Small intestine (tissue), 7 donors: Measurements from ENCODE around the gene VAC14. TPM values are rescaled to one million over a fixed set of nuclear protein-coding genes. Genes with fewer than 3 reads are reported as not detected.

Source experiments
- DNase-seq, 2 donors: peaks; one replicate each; pipeline versions ENCODE4 v3.0.0 to v3.0.0-alpha.2; 2013
- FAIRE-seq: peaks from 2 replicates; lab custom pipeline; 2012; peaks lifted over from hg19 to GRCh38; lab: Jason Lieb, UNC
- H3K27ac ChIP-seq, 3 donors: one replicate each; pipeline ENCODE4 v1.5.1; 2013; ENCODE audit warnings: low read length in 2 of 3, mild to moderate bottlenecking in 2 of 3, control low read depth in 1 of 3, inconsistent platforms in 1 of 3, low read depth in 1 of 3, moderate library complexity in 1 of 3
- H3K27me3 ChIP-seq, 3 donors: one replicate each; pipeline ENCODE4 v1.6.1; 2013; ENCODE audit warnings: low read length in 3 of 3, inconsistent platforms in 1 of 3; ENCODE audit not compliant: control insufficient read depth in 3 of 3, insufficient read depth in 3 of 3
- H3K36me3 ChIP-seq, 3 donors: one replicate each; pipeline ENCODE4 v1.6.1; 2013; ENCODE audit warnings: low read length in 3 of 3, inconsistent platforms in 1 of 3, low read depth in 1 of 3, mild to moderate bottlenecking in 1 of 3, moderate library complexity in 1 of 3; ENCODE audit not compliant: control insufficient read depth in 3 of 3, insufficient read depth in 2 of 3
- H3K4me1 ChIP-seq, 3 donors: one replicate each; pipeline ENCODE4 v1.6.1; 2013; ENCODE audit warnings: low read length in 2 of 3, inconsistent platforms in 1 of 3, low read depth in 1 of 3, mild to moderate bottlenecking in 1 of 3, moderate library complexity in 1 of 3; ENCODE audit not compliant: control insufficient read depth in 3 of 3, insufficient read depth in 2 of 3
- H3K4me3 ChIP-seq, 3 donors: one replicate each; pipeline ENCODE4 v1.5.1; 2013; ENCODE audit warnings: low read length in 3 of 3, control low read depth in 1 of 3, inconsistent platforms in 1 of 3, low read depth in 1 of 3, mild to moderate bottlenecking in 1 of 3, moderate library complexity in 1 of 3
- H3K9me3 ChIP-seq, 2 donors: one replicate each; pipeline ENCODE4 v1.6.1; 2013; ENCODE audit warnings: low read depth in 1 of 2, low read length in 1 of 2; ENCODE audit not compliant: control insufficient read depth in 2 of 2, insufficient read depth in 1 of 2
- WGBS, 3 donors: extraction: QIAGEN DNeasy Blood & Tissue Kit; methylation state at CpG; one replicate each; pipeline ENCODE4 v1.1.7; 2013; 5-methylcytosine and 5-hydroxymethylcytosine counted together
- polyA plus RNA-seq, 4 donors: library from polyadenylated mRNA; stranded (reverse) in 3 of 4; unstranded in 1 of 4; fragments of 200-250 nt in 3 of 4; fragments of 120-200 nt in 1 of 4; gene quantifications; one replicate each; pipeline versions ENCODE4 v1.2.1 to v1.2.3, GENCODE V29; 2013
- donor health status: healthy with polysubstance abuse.
- donor health status: control.
- donor health status: control.
- donor health status: Bipolar disorder and iron deficiency.
- donor health status: healthy.

The VAC14 gene
- polyA plus RNA-seq, 4 donors = 26.6 to 38.7 (median 32.0) TPM

DNA sequence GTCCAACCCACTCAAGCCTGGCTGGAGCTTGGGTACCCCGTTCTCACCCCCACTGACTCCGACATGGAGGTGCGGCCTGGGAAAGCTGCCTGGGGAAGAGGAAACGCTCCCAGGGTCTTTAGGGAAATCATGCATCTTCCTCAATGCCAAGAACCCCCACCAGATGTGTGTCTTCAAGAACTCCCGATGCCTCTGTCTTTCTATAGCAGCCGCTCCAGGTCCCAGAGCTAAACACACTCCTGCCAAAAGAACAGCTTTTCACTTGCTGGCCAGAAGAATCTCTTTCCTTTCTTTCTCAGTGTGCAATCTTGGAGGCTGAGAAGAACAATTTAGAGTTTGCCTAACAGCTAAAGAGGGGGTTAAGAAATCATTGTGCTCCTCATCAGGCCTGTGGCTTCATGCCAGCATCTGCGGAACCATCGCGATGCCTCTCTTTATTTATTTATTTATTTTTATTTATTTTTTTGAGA lies 74.0 kb downstream of the VAC14 start:
- H3K27ac ChIP-seq = peak overlapping the region in 2 of 3 donors; percentile 77 to 87
- H3K4me3 ChIP-seq = no peak overlapping the region
- FAIRE-seq (no peak), DNase-seq (no peak)
- peaks cover 6 to 77% (median 17%) of the 10 kb centered on the region in 3 donors for H3K36me3 ChIP-seq
- H3K4me1 ChIP-seq = peaks cover 0 to 21% (median 0%) of the 10 kb centered on the region in 3 donors
- no peaks in the 10 kb centered on the region for H3K9me3 ChIP-seq
- WGBS, 3 donors = 66 to 95% (median 91%) methylated on average over 9 of the region's 9 CpGs
- no peaks in the 10 kb centered on the region for H3K27me3 ChIP-seq

- peak overlapping the region in 2 of 3 donors; percentile 77 to 87 for H3K27ac ChIP-seq
- no peaks in the 10 kb centered on the region for H3K9me3 ChIP-seq
- H3K27me3 ChIP-seq = no peaks in the 10 kb centered on the region
- no peak for FAIRE-seq
- H3K4me3 ChIP-seq = no peak overlapping the region
- no peak for DNase-seq
- H3K4me1 ChIP-seq = peaks cover 0 to 21% (median 0%) of the 10 kb centered on the region in 3 donors
- 73 to 90% (median 88%) methylated on average over 31 of the region's 31 CpGs for WGBS, 3 donors
- H3K36me3 ChIP-seq = peaks cover 10 to 82% (median 18%) of the 10 kb centered on the region in 3 donors
These were observed 74.8 kb downstream of the VAC14 start for GRCh38 chr16:70725912-70726828.

DNA sequence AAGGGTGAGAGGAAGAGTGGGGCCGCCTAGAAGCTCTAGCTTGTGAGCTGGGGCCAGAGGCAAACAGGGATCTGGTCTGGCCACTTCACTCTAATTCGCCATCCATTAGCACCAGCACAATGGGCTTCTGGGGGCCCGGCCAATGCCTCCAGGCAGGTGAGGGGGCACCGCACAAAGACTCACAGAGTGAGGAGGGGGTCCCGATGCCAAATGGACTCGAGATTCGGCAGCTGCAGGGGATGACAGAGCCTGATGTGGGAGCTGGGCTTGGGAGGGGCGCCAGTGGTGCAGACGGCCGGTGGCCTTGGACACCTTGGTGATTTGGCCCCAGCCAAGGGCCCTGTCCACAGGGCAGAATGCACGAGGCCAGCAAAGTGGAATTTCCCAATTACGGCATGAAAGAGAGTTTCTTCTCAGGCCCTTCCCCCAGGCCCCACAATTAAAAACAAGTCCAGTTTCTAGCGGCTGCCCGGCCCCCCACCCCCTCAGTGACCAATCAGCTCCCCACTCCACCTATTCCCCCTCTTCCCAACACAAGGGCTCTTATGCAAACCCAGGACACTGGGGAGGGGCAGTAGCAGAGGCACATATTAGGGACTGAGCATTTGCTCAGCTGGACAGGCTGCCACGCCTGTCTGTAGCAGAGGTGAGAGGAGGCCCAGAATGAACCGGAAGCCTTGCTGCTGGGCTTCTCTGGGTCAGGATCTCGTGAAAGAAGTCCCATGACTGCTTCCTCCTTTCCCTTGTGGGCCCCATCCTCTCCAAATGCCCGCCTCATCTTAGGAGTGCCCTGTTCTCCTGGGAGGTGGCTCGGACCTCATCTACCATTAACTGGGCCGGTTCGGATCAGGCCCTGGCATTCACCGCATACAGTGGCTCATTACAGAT lies 75.7 kb downstream of the VAC14 start:
- H3K27me3 ChIP-seq = no peaks in the 10 kb centered on the region
- H3K4me3 ChIP-seq = no peak overlapping the region
- H3K4me1 ChIP-seq = peaks cover 0 to 21% (median 0%) of the 10 kb centered on the region in 3 donors
- no peak for DNase-seq
- 70 to 92% (median 86%) methylated on average over 22 of the region's 22 CpGs for WGBS, 3 donors
- H3K36me3 ChIP-seq = peaks cover 12 to 83% (median 14%) of the 10 kb centered on the region in 3 donors
- peak overlapping the region in 2 of 3 donors; percentile 77 to 87 for H3K27ac ChIP-seq
- H3K9me3 ChIP-seq = peaks cover 0 to 2% of the 10 kb centered on the region in 2 donors
- no peak for FAIRE-seq

GRCh38 chr16:70724146-70725023 lies 76.6 kb downstream of the VAC14 start:
- Histone ChIP-seq H3K36me3 (peaks cover 9 to 81% (median 9%) of the 10 kb centered on the region in 3 donors), H3K27me3 (no peaks in the 10 kb centered on the region), H3K4me1 (peaks cover 0 to 21% (median 0%) of the 10 kb centered on the region in 3 donors), H3K9me3 (peaks cover 0 to 2% of the 10 kb centered on the region in 2 donors), H3K4me3 (no peak overlapping the region), H3K27ac (peak overlapping the region in 2 of 3 donors; percentile 75 to 77)
- no peak for FAIRE-seq
- no peak for DNase-seq
- WGBS, 3 donors = 88 to 96% (median 89%) methylated on average over 15 of the region's 15 CpGs

GRCh38 chr16:70723740-70724145 lies 77.2 kb downstream of the VAC14 start:
- no peak for FAIRE-seq
- Histone ChIP-seq H3K27ac (no peak overlapping the region), H3K4me1 (peaks cover 0 to 21% (median 0%) of the 10 kb centered on the region in 3 donors), H3K36me3 (peaks cover 8 to 76% (median 9%) of the 10 kb centered on the region in 3 donors), H3K9me3 (peaks cover 0 to 2% of the 10 kb centered on the region in 2 donors), H3K27me3 (no peaks in the 10 kb centered on the region), H3K4me3 (no peak overlapping the region)
- no peak for DNase-seq
- WGBS, 3 donors = 86 to 91% (median 86%) methylated on average over 6 of the region's 6 CpGs

DNA sequence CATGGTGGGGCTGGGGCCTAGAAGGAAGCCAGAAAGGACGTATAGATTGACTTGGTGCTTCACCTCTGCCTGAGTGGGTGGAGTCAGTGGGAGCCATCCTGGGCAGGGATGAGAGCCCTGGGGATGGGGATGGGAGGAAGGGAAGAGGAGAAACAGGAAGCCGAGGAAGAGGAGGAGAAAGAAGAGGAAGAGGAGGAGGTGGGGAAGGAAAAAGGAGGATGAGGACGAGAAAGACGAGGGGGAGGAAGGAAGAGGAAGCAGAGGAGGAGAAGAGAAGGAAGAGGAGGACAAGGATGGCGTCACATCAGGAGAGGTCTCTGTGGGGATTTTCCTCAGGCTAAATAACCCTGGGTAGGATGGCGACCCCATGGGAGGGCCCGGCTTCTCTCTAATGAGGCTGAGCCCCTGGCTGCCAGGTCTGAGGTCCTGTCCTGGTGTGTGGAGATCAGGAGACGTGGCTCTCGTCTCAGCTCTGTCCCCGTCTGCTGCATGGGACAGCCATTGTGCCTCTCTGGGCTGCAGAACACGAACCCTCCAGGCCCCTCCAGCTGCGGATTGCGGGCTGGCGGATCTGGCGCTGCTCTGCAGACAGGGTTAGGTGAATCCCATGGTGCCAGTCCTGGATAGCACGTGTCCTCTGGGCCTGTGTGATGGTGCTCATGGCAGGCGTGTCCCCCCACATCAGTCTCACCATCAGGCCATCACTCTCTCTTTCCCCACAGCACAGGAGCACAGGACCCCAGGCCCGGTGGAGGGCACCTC lies 79.6 kb downstream of the VAC14 start:
- no peak overlapping the region for H3K4me3 ChIP-seq
- FAIRE-seq = no peak
- no peak overlapping the region for H3K27ac ChIP-seq
- WGBS, 3 donors = 92 to 94% (median 93%) methylated on average over 18 of the region's 18 CpGs
- H3K9me3 ChIP-seq = peaks cover 0 to 2% of the 10 kb centered on the region in 2 donors
- DNase-seq = no peak
- peaks cover 2 to 67% (median 7%) of the 10 kb centered on the region in 3 donors for H3K36me3 ChIP-seq
- H3K4me1 ChIP-seq = peaks cover 0 to 16% (median 0%) of the 10 kb centered on the region in 3 donors
- H3K27me3 ChIP-seq = no peaks in the 10 kb centered on the region
